Right ventricle myocardium superior (tissue), 1 donor: ENCODE measurements around the gene UBE2J2. TPM values are rescaled to one million over a fixed set of nuclear protein-coding genes. Genes with fewer than 3 reads are reported as not detected.

Experiments
- ATAC-seq: fragments of 200-7000 bp; cut with Tn5 transposase; one replicate; pipeline ENCODE4 v1.9.1; 2020; ENCODE audit warnings: mild to moderate bottlenecking; ENCODE audit not compliant: poor library complexity
- DNase-seq: peaks from one replicate; pipeline ENCODE4 v3.0.0-alpha.2; 2020
- intact Hi-C: fragments of 100-400 bp; cut with DNase I; formaldehyde crosslinking; loops from one replicate; pipeline ENCODE4 v1.11.2; 2022
- total RNA-seq: library from RNA; stranded (reverse); fragmentation: NEBNext Ultra II Directional; extraction: Animal tissue kit (Norgen Biotek cat#: 25700); gene quantifications from one replicate; pipeline ENCODE4 v1.2.1, GENCODE V29; 2021
- donor health status: DM: no; HTN: yes; CAD: no; lungs with severe emphysema.

The UBE2J2 gene
- total RNA-seq, 1 donor from 2014 or later = 34.7 TPM

GRCh38 chr1:1286313-1287261 is 12.9 kb upstream of the UBE2J2 start:
- intact Hi-C loops = no loop called here
- no peak for ATAC-seq
- no peak for DNase-seq

- DNase-seq = no peak
- intact Hi-C loops = no loop called here
- no peak for ATAC-seq
Observed at GRCh38 chr1:1285611-1286311, 12.1 kb upstream of the UBE2J2 start.

GRCh38 chr1:1285102-1285571 is 11.5 kb upstream of the UBE2J2 start:
- no peak for ATAC-seq
- DNase-seq = no peak
- intact Hi-C loops = no loop called here

- ATAC-seq = no peak
- DNase-seq = no peak
- intact Hi-C loops = no loop called here
Observed at GRCh38 chr1:1284221-1285101, 10.8 kb upstream of the UBE2J2 start.

GRCh38 chr1:1283821-1284220 is 10.2 kb upstream of the UBE2J2 start:
- DNase-seq (no peak), ATAC-seq (no peak)
- intact Hi-C loops = no loop called here

- intact Hi-C loops = no loop called here
- ATAC-seq (no peak), DNase-seq (no peak)
Observed at GRCh38 chr1:1282998-1283397, 9.3 kb upstream of the UBE2J2 start.

GRCh38 chr1:1281533-1282321 is 8.1 kb upstream of the UBE2J2 start:
- peak; percentile 94 for ATAC-seq
- intact Hi-C loops = no loop called here
- DNase-seq = peak; percentile 91

GRCh38 chr1:1280782-1281481 is 7.3 kb upstream of the UBE2J2 start:
- ATAC-seq = no peak
- intact Hi-C loops = no loop called here
- no peak for DNase-seq

- ATAC-seq (no peak), DNase-seq (no peak)
- intact Hi-C loops = no loop called here
Observed at GRCh38 chr1:1279028-1279427, 5.4 kb upstream of the UBE2J2 start.

GRCh38 chr1:1278620-1279019 is 5.0 kb upstream of the UBE2J2 start:
- intact Hi-C loops = no loop called here
- no peak for ATAC-seq
- no peak for DNase-seq

- intact Hi-C loops = no loop called here
- DNase-seq (no peak), ATAC-seq (no peak)
Observed at GRCh38 chr1:1275836-1276235, 2.2 kb upstream of the UBE2J2 start.

- no peak for ATAC-seq
- intact Hi-C loops = no loop called here
- DNase-seq = no peak
Observed at GRCh38 chr1:1274931-1275431, 1.3 kb upstream of the UBE2J2 start.

- intact Hi-C loops = no loop called here
- ATAC-seq (peak; percentile 2), DNase-seq (no peak)
Observed at GRCh38 chr1:1274299-1274930, 761 bp upstream of the UBE2J2 start.

- intact Hi-C loops = no loop called here
- ATAC-seq = no peak
- no peak for DNase-seq
Observed at GRCh38 chr1:1273209-1273511, 494 bp downstream of the UBE2J2 start.

- ATAC-seq = no peak
- intact Hi-C loops = no loop called here
- DNase-seq = no peak
Observed at GRCh38 chr1:1272341-1273208, 1.1 kb downstream of the UBE2J2 start.

- ATAC-seq (no peak), DNase-seq (no peak)
- intact Hi-C loops = no loop called here
Observed at GRCh38 chr1:1270813-1271212, 2.8 kb downstream of the UBE2J2 start.
